K562 (cell line): ENCODE data around the gene TICRR. TPM values are rescaled to one million over a fixed set of nuclear protein-coding genes. Genes with fewer than 3 reads are reported as not detected.
A peak's percentile ranks its signal among the peaks of the same experiment; 100 is the strongest.

Experiments used
- ATAC-seq: fragments of 200-7000 bp; cut with Tn5 transposase; 3 replicates; pipeline ENCODE4 v1.9.1; 2020; ENCODE audit warnings: moderate library complexity
- BruUV-seq: library from RNA; stranded (reverse); fragments of 400-500 nt; replicated peaks from 2 replicates; lab custom pipeline; 2021; lab: Mats Ljungman, UMichigan
- CTCF ChIA-PET: fragments of 300-600 bp; formaldehyde crosslinking; extraction: SDS; loops from one replicate; lab custom pipeline; 2021; ENCODE audit warnings: low intra/inter-chr PET ratio; lab: Yijun Ruan, JAX
- POLR2A ChIA-PET: fragments of 300-600, 350-650 bp; sonication (Branson Sonifier 250); formaldehyde crosslinking; extraction: SDS; loops from one replicate; lab custom pipeline; 2021; ENCODE audit warnings: antibody characterized with exemption, inconsistent platforms; lab: Yijun Ruan, JAX
- DNase-seq, 4 experiments: peaks; one replicate each; pipeline versions ENCODE4 v3.0.0 to v3.0.0-alpha.2; 2011 to 2018; ENCODE audit warnings: low spot score in 3 of 4, mixed read lengths in 3 of 4; ENCODE audit errors: extremely low read depth in 1 of 4
- FAIRE-seq: peaks from 2 replicates; lab custom pipeline; 2011; peaks lifted over from hg19 to GRCh38; lab: Jason Lieb, UNC
- H2AFZ ChIP-seq: 2 replicates; pipeline ENCODE4 v1.6.0; 2011; ENCODE audit warnings: low read depth, low read length, control low read depth, inconsistent platforms
- H3K27ac ChIP-seq: fragments of 200-600 bp; 3 replicates; pipeline ENCODE4 v1.8.0; 2011; ENCODE audit warnings: low read depth, mild to moderate bottlenecking, control low read depth, inconsistent platforms, low read length, moderate library complexity, mixed read lengths; ENCODE audit errors: extremely low read depth
- H3K27me3 ChIP-seq, 2 experiments: fragments of 300-600 bp in 1 of 2; 2 replicates in 1 of 2; 3 replicates in 1 of 2; pipeline versions ENCODE4 v1.6.0 to v1.8.0; 2011; ENCODE audit warnings: inconsistent platforms in 2 of 2, low read length in 2 of 2, mild to moderate bottlenecking in 1 of 2, mixed read lengths in 1 of 2, moderate library complexity in 1 of 2; ENCODE audit not compliant: control insufficient read depth in 2 of 2, insufficient read depth in 2 of 2
- H3K36me3 ChIP-seq: fragments of 300-600 bp; 3 replicates; pipeline ENCODE4 v1.8.0; 2011; ENCODE audit warnings: mild to moderate bottlenecking, low read length, inconsistent platforms; ENCODE audit not compliant: control insufficient read depth, insufficient read depth
- H3K4me1 ChIP-seq, 2 experiments: fragments of 200-600 bp in 1 of 2; replicated peaks in 1 of 2; 2 replicates in 1 of 2; 3 replicates in 1 of 2; pipeline versions ENCODE4 v1.5.1 to v1.8.0; 2011; ENCODE audit warnings: inconsistent platforms in 2 of 2, low read length in 2 of 2, mild to moderate bottlenecking in 1 of 2, mixed read lengths in 1 of 2, moderate library complexity in 1 of 2; ENCODE audit not compliant: control insufficient read depth in 2 of 2, insufficient read depth in 2 of 2
- H3K4me2 ChIP-seq: 2 replicates; pipeline ENCODE4 v1.6.1; 2011; ENCODE audit warnings: low read length, control low read depth, inconsistent platforms, mixed read lengths; ENCODE audit not compliant: insufficient read depth
- H3K4me3 ChIP-seq: fragments of 200-600 bp; sonication (generic), shearing (Covaris generic); 2 replicates; pipeline ENCODE4 v1.5.1; 2016; ENCODE audit warnings: control low read depth, inconsistent platforms
- H3K79me2 ChIP-seq: fragments of 200-600 bp; 3 replicates; pipeline ENCODE4 v1.8.0; 2011; ENCODE audit warnings: low read length, inconsistent platforms; ENCODE audit not compliant: control insufficient read depth, insufficient read depth
- H3K9ac ChIP-seq, 2 experiments: 2 replicates each; pipeline versions ENCODE4 v1.6.0 to v1.6.1; 2011; ENCODE audit warnings: low read depth in 2 of 2, low read length in 2 of 2, control low read depth in 1 of 2, inconsistent platforms in 1 of 2, mild to moderate bottlenecking in 1 of 2, mixed read lengths in 1 of 2; ENCODE audit not compliant: insufficient read depth in 1 of 2
- H3K9me1 ChIP-seq: one replicate; pipeline ENCODE4 v1.6.0; 2011; ENCODE audit warnings: inconsistent platforms, mild to moderate bottlenecking, low read length, moderate library complexity; ENCODE audit not compliant: control insufficient read depth, insufficient read depth
- H3K9me3 ChIP-seq: replicated peaks from 2 replicates; pipeline ENCODE4 v1.5.1; 2011; ENCODE audit warnings: low read depth, low read length, inconsistent platforms; ENCODE audit not compliant: control insufficient read depth, insufficient read depth
- H4K20me1 ChIP-seq: replicated peaks from 2 replicates; pipeline ENCODE4 v1.6.1; 2011; ENCODE audit warnings: low read length, inconsistent platforms, mixed read lengths; ENCODE audit not compliant: control insufficient read depth, insufficient read depth
- HNRNPK ChIP-seq: fragments of 200-400 bp; formaldehyde crosslinking; IDR thresholded peaks from one replicate; pipeline ENCODE4 v1.6.1; 2018; ENCODE audit warnings: mild to moderate bottlenecking, low read depth, low read length; ENCODE audit not compliant: poor library complexity, severe bottlenecking
- NR1H2 ChIP-seq: sonication (generic); formaldehyde crosslinking; IDR thresholded peaks from 2 replicates; pipeline ENCODE4 v1.4.0; 2020; ENCODE audit warnings: mild to moderate bottlenecking, missing genetic modification reagents
- NRF1 ChIP-seq, 2 experiments: fragments of 450-650 bp; IDR thresholded peaks in 1 of 2; conservative IDR thresholded peaks in 1 of 2; 2 replicates each; pipeline ENCODE4 v1.6.1; 2014; ENCODE audit warnings: mild to moderate bottlenecking in 2 of 2
- ZBTB1 ChIP-seq: sonication (generic); formaldehyde crosslinking; IDR thresholded peaks from 2 replicates; pipeline ENCODE4 v1.8.1; 2023; ENCODE audit warnings: missing genetic modification reagents, low read depth, mild to moderate bottlenecking, borderline replicate concordance
- WGBS: fragments of 100-300 bp; shearing (Covaris generic); methylation state at CpG from one replicate; pipeline ENCODE4 v1.1.6; 2016; ENCODE audit warnings: low coverage, mixed read lengths; ENCODE audit not compliant: insufficient coverage; ENCODE audit errors: missing lambda C conversion rate; 5-methylcytosine and 5-hydroxymethylcytosine counted together
- in situ Hi-C: fragments of 300-500 bp; cut with MboI; formaldehyde crosslinking; loops from 4 replicates; pipeline ENCODE4 v1.15.0; 2018; ENCODE audit warnings: inconsistent platforms, mixed read lengths
- intact Hi-C: fragments of 100-400 bp; cut with micrococcal nuclease; formaldehyde crosslinking; loops from 2 replicates; pipeline ENCODE4 v1.14.2; 2022
- polyA plus RNA-seq, 8 experiments: library from polyadenylated mRNA; depleted of rRNA in 4 of 8; stranded (reverse) in 5 of 8; unstranded in 3 of 8; fragments of >200 nt; fragmentation: Nextera tagmentation in 2 of 8; fragmentation: Illumina TruSeq in 1 of 8; extraction: Ambion mirVana in 2 of 8; extraction: Trizol in 1 of 8; gene quantifications; 2 replicates each; pipeline versions ENCODE4 v1.2.1 to v1.2.3, GENCODE V29; 2011 to 2014; ENCODE audit warnings: inconsistent platforms in 1 of 8, missing spikeins in 1 of 8
- total RNA-seq, 7 experiments: library from RNA; depleted of rRNA in 6 of 7; stranded (reverse); fragments of >200 nt in 6 of 7; fragmentation: Illumina TruSeq in 2 of 7; extraction: Trizol in 2 of 7; gene quantifications; 2 replicates each; pipeline versions ENCODE4 v1.2.1 to v1.2.3, GENCODE V29; 2011 to 2021; ENCODE audit warnings: low replicate concordance in 1 of 7

TICRR gene
- total and polyA plus RNA-seq, 9 of the 15 experiments (the other 6 are each of a cell fraction or from before 2014, with no cell fraction given), result 0.84 to 22.9 (median 13.7) TPM

GRCh38 chr15:89554247-89554646 is 21.0 kb upstream of the TICRR start:
- no peaks in the 10 kb centered on the region for H3K79me2 ChIP-seq
- in situ Hi-C loops, result no loop called here
- no TSS peak for BruUV-seq

DNA sequence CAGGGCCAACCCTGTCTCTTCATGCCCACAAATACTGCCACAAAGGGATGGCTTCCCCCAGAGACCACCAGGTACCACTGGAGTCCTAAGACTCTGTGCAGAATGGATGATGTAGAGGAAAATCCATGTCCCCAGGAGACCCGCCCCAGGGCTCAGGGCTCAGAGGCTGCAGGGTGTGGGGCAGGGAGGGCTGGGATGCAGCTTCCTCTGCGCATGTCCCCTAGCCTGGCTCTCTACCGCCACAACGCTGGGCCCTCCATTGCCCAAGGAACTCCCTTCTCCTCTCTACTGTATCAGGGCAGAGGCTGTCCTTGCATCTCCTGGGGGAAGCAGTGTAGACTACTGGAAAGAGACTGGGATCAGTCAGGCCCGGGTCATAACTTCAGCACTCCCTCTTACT is 19.5 kb upstream of the TICRR start:
- in situ Hi-C loops, result no loop called here
- H3K4me2 ChIP-seq, result no peak overlapping the region
- H3K27ac ChIP-seq, result no peak overlapping the region
- DNase-seq (no peak), ATAC-seq (0 out of 3 replicates have a peak, but pooled peaks have one; percentile 26)
- H2AFZ ChIP-seq, result no peak overlapping the region
- 2% methylated on average over 5 of the region's 5 CpGs for WGBS
- H3K36me3 ChIP-seq, result no peaks in the 10 kb centered on the region
- TF ChIP-seq NRF1 (conservative IDR thresholded peaks at IDR 0.05 in 1 of 2, IDR thresholded peaks at IDR 0.05 in 1 of 2) (peak; percentile 60 to 69; a peak in 3 of 4 replicates), NR1H2 (CRISPR knock-in tag) (no peak)
- TF ChIP-seq, all 486 proteins: peak for 1
- FAIRE-seq, result no peak
- POLR2A ChIA-PET, result interaction anchor here (0.6 kb wide), 1 partner anchor 388 kb away, joined by 3 read pairs; no protein-coding TSS in a partner anchor
- intact Hi-C loops, result loop anchor here (1.0 to 10.0 kb wide), 2 partner anchors 60 to 201 kb away; no protein-coding TSS in a partner anchor
- no peaks in the 10 kb centered on the region for H3K79me2 ChIP-seq
- H4K20me1 ChIP-seq, result no peaks in the 10 kb centered on the region; the same call in 1 of the 2 replicates
- no peak overlapping the region for H3K4me3 ChIP-seq
- no peaks in the 10 kb centered on the region for H3K9me1 ChIP-seq
- BruUV-seq, result no TSS peak
- H3K9me3 ChIP-seq, result no peaks in the 10 kb centered on the region
- CTCF ChIA-PET, result no interaction called here
- peaks cover 10 to 35% of the 10 kb centered on the region in 2 experiments; a peak in 3 of 5 replicates for H3K27me3 ChIP-seq
- peaks cover 0 to 7% of the 10 kb centered on the region in 2 experiments; a peak in 2 of 5 replicates for H3K4me1 ChIP-seq
- no peak overlapping the region for H3K9ac ChIP-seq

More at GRCh38 chr15:89554247-89554646, 21.0 kb upstream of the TICRR start:
- TF ChIP-seq HNRNPK, result no peak
- TF ChIP-seq ZBTB1, result 0 out of 2 replicates have a peak, but pooled peaks have one; percentile 21
- Histone ChIP-seq H4K20me1 (no peaks in the 10 kb centered on the region; the same call in 1 of the 2 replicates), H3K36me3 (no peaks in the 10 kb centered on the region), H3K9me3 (no peaks in the 10 kb centered on the region), H3K27ac (no peak overlapping the region), H3K9ac (peak overlapping the region in 1 of 2 experiments; percentile 24; a peak in 2 of 4 replicates), H3K9me1 (no peaks in the 10 kb centered on the region), H3K27me3 (peaks cover 2 to 21% of the 10 kb centered on the region in 2 experiments; a peak in 3 of 5 replicates), H2AFZ (no peak overlapping the region), H3K4me1 (peaks cover 0 to 7% of the 10 kb centered on the region in 2 experiments; a peak in 2 of 5 replicates), H3K4me3 (no peak overlapping the region), H3K4me2 (peak overlapping the region; percentile 25)
- WGBS, result 3% methylated on average over 7 of the region's 7 CpGs
- ATAC-seq, result peak; percentile 75
- intact Hi-C loops, result loop anchor here (10.0 kb wide), 1 partner anchor 199 kb away; no protein-coding TSS in a partner anchor
- FAIRE-seq, result no peak
- peak in 2 of 4 experiments; percentile 11 to 13 for DNase-seq
- CTCF ChIA-PET, result interaction anchor here (0.6 kb wide), 1 partner anchor 151 kb away, joined by 3 read pairs; no protein-coding TSS in a partner anchor
- POLR2A ChIA-PET, result interaction anchor here (0.6 to 1.7 kb wide), 4 partner anchors 13 to 182 kb away, joined by 3 to 12 read pairs (median 4); partner anchors contain the start of gene TICRR
